T-helper 1 cell treated with Interleukin-12 subunit alpha and Interleukin-12 subunit beta and Interleukin-4 antibody, amounts not matched to agents 30 μg/mL and 1 μg/mL, for 36 hours (primary cell): ENCODE results near the gene ZNF223.

Source experiments
- H3K27ac Mint-ChIP-seq: one replicate; pipeline ENCODE4 v1.8.0; 2021; ENCODE audit warnings: mild to moderate bottlenecking, mixed read lengths
- H3K27me3 Mint-ChIP-seq: one replicate; pipeline ENCODE4 v1.8.0; 2021; ENCODE audit warnings: low read depth, mixed read lengths
- H3K36me3 Mint-ChIP-seq: one replicate; pipeline ENCODE4 v1.8.0; 2021; ENCODE audit warnings: low read depth, mixed read lengths
- H3K4me1 Mint-ChIP-seq: one replicate; pipeline ENCODE4 v1.8.0; 2021; ENCODE audit warnings: low read depth, mixed read lengths
- H3K4me3 Mint-ChIP-seq: one replicate; pipeline ENCODE4 v1.8.0; 2021; ENCODE audit warnings: mild to moderate bottlenecking, moderate library complexity, mixed read lengths
- H3K9me3 Mint-ChIP-seq: one replicate; pipeline ENCODE4 v1.8.0; 2021; ENCODE audit warnings: mixed read lengths

ZNF223 gene

DNA sequence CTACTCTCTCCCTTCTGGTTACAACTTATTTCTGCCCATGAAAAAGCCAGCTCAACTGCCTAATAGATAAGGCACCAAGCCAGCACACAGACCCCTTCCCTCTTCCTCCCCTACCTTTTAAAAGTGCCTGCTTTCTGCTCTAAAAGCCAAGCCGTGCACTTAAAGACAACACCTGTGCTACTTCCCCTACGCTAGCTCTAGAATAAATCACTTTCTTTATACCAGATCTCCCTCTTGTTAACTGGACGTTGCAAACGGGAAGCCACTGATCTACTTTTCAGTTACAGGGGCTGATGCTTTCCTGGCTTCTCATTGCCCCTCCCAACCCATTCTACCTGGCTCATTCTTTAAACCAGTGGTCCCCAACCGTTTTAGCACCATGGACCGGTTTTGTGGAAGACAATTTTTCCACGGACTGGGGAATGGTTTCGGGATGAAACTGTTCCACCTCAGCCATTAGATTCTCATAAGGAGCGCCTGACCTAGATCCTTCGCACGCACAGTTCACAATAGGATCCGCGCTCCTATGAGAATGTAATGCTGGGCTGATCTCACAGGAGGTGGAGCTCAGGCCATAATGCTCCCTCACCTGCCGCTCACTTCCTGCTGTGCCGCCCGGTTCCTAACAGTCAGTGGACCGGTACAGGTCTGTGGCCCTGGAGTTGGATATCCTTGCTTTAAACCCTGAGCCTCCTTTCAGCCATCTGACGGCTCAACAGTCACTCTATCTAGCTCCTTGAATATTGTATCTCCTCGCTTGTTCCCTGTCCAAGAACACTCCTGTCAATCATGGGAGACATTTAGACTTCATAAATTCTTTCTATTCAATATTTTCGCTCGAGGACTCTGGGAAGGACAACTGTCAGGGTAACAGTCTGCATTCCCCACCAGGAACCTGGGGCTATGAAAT lies 841 bp upstream of the ZNF223 start:
- Mint-ChIP-seq H3K36me3 (no peaks in the 10 kb centered on the region), H3K27me3 (no peaks in the 10 kb centered on the region), H3K4me3 (peak overlapping the region; percentile 74), H3K4me1 (peaks cover 3% of the 10 kb centered on the region), H3K9me3 (peaks cover 69% of the 10 kb centered on the region), H3K27ac (no peak overlapping the region)

DNA sequence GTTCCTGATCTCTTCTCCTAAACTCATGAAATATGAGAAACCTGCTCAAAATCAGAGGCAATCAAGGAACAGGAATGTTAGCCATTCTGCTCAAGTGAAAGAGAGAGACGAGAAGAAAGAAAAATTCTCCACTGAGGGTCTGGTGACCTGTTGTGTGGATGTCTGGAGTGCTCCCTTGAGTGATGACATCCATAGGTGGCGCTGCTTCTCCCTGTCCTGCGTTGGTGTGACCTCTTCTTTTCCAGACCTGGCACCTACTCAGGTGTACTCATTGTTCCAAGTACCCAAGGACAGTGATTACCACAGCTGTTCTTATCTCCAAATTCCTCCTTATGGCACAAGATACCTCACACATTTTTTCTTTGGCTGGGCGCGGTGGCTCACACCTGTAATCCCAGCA lies 4.0 kb downstream of the ZNF223 start:
- Mint-ChIP-seq H3K4me1 (peaks cover 3% of the 10 kb centered on the region), H3K27me3 (no peaks in the 10 kb centered on the region), H3K27ac (no peak overlapping the region), H3K36me3 (no peaks in the 10 kb centered on the region), H3K9me3 (peaks cover 63% of the 10 kb centered on the region), H3K4me3 (no peak overlapping the region)

DNA sequence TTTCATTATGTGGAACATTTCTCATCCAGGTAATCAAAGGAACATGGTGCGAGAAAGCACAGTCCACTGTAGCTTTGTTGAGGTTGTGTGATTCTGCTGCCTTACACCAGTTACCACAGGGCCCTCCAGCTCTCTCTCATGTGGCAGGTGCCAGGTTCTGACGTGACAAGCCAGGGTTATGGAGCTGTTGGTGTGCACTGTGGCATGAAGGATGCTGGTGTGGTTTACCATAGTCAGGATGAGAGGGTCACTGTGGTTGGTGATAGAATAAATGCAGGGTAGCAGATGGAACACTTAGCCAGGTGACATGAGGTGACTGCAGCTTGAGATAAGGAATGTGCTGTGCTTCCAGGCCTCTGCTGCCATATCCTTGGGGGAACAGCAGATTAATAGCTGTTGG lies 7.4 kb downstream of the ZNF223 start:
- no peaks in the 10 kb centered on the region for H3K4me1 Mint-ChIP-seq
- no peak overlapping the region for H3K27ac Mint-ChIP-seq
- H3K9me3 Mint-ChIP-seq, result peaks cover 49% of the 10 kb centered on the region
- H3K27me3 Mint-ChIP-seq, result no peaks in the 10 kb centered on the region
- H3K4me3 Mint-ChIP-seq, result no peak overlapping the region
- H3K36me3 Mint-ChIP-seq, result no peaks in the 10 kb centered on the region

GRCh38 chr19:44061038-44061437 lies 9.2 kb downstream of the ZNF223 start:
- H3K36me3 Mint-ChIP-seq, result peaks cover 2% of the 10 kb centered on the region
- H3K4me1 Mint-ChIP-seq, result no peaks in the 10 kb centered on the region
- H3K27ac Mint-ChIP-seq, result no peak overlapping the region
- H3K4me3 Mint-ChIP-seq, result no peak overlapping the region
- H3K27me3 Mint-ChIP-seq, result no peaks in the 10 kb centered on the region
- H3K9me3 Mint-ChIP-seq, result peaks cover 41% of the 10 kb centered on the region

GRCh38 chr19:44066305-44066704 lies 14.5 kb downstream of the ZNF223 start:
- Mint-ChIP-seq H3K27ac (no peak overlapping the region), H3K27me3 (no peaks in the 10 kb centered on the region), H3K9me3 (peaks cover 54% of the 10 kb centered on the region), H3K4me3 (no peak overlapping the region), H3K36me3 (peaks cover 11% of the 10 kb centered on the region), H3K4me1 (peaks cover 4% of the 10 kb centered on the region)

- no peak overlapping the region for H3K27ac Mint-ChIP-seq
- H3K9me3 Mint-ChIP-seq, result peaks cover 58% of the 10 kb centered on the region
- H3K27me3 Mint-ChIP-seq, result no peaks in the 10 kb centered on the region
- no peak overlapping the region for H3K4me3 Mint-ChIP-seq
- peaks cover 16% of the 10 kb centered on the region for H3K36me3 Mint-ChIP-seq
- peaks cover 19% of the 10 kb centered on the region for H3K4me1 Mint-ChIP-seq
Measured at GRCh38 chr19:44069415-44069814, 17.6 kb downstream of the ZNF223 start.

DNA sequence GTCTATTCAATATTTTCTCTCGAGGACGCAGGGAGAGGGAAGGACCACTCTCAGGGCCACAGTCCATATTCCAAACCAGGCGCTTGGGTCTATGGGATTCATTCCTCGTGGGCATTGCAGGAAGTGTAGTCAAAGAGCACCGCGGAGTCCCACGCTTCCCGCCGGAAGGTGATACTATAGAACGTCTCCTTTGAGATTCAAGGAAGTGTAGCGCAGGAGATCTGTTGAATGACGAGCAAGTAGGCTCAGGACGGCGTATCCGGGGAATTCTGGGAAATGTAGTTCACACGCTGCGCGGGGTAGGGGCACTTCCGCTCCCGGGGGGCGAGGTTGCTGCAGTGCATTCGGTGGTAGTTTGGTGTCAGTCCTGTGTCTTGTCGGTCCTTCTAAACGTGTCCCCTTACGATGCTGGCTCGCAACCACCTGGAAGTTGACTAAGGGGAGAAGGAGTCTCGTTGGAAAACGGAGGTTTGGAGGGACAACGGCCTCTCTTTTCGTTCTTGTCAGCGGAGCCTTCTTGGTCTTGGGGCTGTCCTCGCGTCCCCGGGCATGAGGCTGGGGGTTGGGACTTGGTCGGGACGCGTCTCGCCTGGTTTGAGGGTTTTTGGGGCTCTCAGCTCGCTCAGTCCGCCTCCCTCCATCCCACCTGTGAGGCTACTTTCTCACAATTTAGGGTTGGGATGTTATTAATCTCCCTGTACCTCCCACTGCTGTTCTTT lies 20.1 kb downstream of the ZNF223 start, which contains the start of gene ZNF284:
Gene ZNF284, plus strand, starts transcription at position 336 of the 719 bp plus-strand sequence. CDS start 4,231 bp downstream, outside the sequence.
- peak within 1 kb of the TSS; percentile 88 for H3K4me3 Mint-ChIP-seq
- H3K27me3 Mint-ChIP-seq, result no peaks in the 10 kb centered on the region
- H3K9me3 Mint-ChIP-seq, result peaks cover 58% of the 10 kb centered on the region
- peak within 1 kb of the TSS; percentile 60 for H3K27ac Mint-ChIP-seq
- H3K36me3 Mint-ChIP-seq, result peaks cover 16% of the 10 kb centered on the region
- H3K4me1 Mint-ChIP-seq, result peaks cover 19% of the 10 kb centered on the region

DNA sequence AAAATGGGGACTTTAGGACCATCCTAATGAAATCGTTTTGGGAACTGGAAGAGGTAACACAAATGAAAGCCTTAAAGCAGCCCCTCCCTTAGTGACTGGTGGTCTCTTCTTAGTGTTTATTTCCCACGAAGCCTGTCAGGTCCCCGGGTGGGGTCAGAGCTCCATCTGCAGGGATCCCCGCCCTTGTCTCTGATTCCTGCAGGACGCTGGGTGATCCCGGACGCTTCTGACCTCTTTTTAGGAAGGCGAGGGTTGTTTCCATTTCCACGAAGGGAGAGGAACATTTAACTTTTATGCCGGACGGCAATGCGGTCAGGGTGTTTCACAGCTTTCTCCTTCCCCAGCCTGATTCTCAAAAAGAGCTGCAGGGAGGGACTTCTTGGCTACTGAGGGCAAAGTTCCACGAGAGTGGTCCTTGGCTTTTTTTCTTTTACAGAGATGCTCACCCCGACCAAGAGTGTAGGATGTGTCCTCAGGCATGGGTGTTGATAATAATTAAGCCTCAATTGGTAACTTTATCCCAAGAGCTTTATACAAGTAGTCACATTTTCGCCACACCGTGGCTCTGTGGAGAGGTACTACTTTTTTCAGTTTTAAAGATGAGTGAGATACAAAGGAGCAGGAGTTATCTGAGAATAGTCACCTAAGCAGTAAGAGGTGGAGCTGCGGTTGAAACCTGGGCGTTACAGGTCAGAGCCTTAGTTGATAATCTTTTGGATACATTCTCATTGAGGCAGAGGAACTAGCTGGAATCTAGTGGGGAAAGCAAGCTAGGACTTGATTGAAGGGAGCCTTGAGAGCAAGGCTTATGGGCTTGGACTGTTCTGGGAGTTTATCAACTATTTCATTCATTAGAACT lies 20.9 kb downstream of the ZNF223 start:
- peak overlapping the region; percentile 60 for H3K27ac Mint-ChIP-seq
- peaks cover 16% of the 10 kb centered on the region for H3K36me3 Mint-ChIP-seq
- H3K27me3 Mint-ChIP-seq, result no peaks in the 10 kb centered on the region
- peak overlapping the region; percentile 88 for H3K4me3 Mint-ChIP-seq
- peaks cover 60% of the 10 kb centered on the region for H3K9me3 Mint-ChIP-seq
- peaks cover 19% of the 10 kb centered on the region for H3K4me1 Mint-ChIP-seq

- Mint-ChIP-seq H3K27ac (no peak overlapping the region), H3K4me3 (no peak overlapping the region)
Measured at GRCh38 chr19:44076325-44076724, 24.5 kb downstream of the ZNF223 start.

DNA sequence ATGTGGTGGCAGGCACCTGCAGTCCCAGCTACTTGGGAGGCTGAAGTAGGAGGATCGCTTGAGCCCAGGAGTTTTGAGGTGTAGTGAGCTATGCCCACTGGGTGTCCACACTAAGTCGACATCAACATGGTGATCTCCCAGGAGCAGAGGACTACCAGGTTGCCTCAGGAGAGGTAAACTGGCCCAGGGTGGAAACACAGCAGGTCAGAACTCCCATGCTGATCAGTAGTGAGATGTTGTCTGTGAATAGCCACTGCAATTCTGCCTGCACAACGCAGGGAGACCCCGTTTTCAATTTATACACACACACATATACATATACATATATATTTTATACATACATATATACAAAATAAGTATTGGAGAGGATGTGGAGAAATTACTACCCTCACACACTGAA lies 40.3 kb downstream of the ZNF223 start:
- Mint-ChIP-seq H3K9me3 (peaks cover 23% of the 10 kb centered on the region), H3K27ac (no peak overlapping the region), H3K36me3 (peaks cover 15% of the 10 kb centered on the region), H3K27me3 (no peaks in the 10 kb centered on the region), H3K4me3 (no peak overlapping the region), H3K4me1 (peaks cover 8% of the 10 kb centered on the region)

More at GRCh38 chr19:44076325-44076724, 24.5 kb downstream of the ZNF223 start:
- Mint-ChIP-seq H3K4me1 (peaks cover 14% of the 10 kb centered on the region), H3K36me3 (peaks cover 15% of the 10 kb centered on the region), H3K9me3 (peaks cover 37% of the 10 kb centered on the region), H3K27me3 (no peaks in the 10 kb centered on the region)

DNA sequence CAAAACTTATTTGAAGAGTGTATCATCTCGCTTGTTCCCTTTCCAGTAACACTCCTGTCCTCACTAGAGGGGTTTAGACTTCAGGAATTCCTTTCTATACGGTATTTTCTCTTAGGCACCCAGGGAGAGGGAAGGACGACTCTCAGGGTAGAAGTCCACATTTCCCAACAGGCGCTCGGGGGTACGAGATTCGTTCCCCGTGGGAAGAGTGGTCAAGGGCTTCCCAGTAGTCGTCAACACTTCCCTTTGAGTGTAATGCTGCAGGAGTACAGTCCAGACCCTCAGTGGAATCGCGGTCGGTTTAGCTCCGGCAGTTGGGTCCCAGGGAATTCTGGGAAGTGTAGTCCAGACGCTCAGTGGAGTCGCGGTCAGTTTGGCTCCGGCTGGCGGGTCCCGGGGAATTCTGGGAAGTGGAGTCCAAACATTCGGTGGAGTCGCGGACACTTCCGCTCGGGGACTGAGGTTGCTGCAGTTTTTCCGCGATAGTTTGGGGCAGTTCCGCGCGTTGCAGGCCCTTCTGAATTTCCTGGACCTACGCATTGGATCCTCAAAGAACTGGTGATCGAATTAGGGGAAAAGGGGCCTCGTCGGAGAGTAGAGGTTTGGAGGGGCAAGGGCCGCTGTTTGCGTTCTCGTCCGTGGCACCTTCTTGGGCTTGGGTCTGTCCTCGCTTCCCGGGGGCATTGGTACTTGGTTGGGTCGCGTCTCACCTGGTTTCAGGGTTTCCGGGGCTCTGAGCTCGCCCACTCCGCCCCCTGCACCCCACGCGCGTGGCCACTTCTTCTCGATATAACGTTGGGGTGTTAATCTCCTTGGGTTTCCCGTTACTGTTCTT lies 42.3 kb downstream of the ZNF223 start, which contains the start of gene ZNF224:
Gene ZNF224, plus strand, starts transcription at position 431 of the 835 bp plus-strand sequence. CDS start 3,513 bp downstream, outside the sequence.
- Mint-ChIP-seq H3K9me3 (peaks cover 39% of the 10 kb centered on the region), H3K36me3 (peaks cover 31% of the 10 kb centered on the region), H3K4me1 (peaks cover 10% of the 10 kb centered on the region), H3K27me3 (no peaks in the 10 kb centered on the region), H3K4me3 (peak within 1 kb of the TSS; percentile 97), H3K27ac (peak within 1 kb of the TSS; percentile 84)

GRCh38 chr19:44107751-44108150 lies 55.9 kb downstream of the ZNF223 start:
- H3K4me1 Mint-ChIP-seq, result peaks cover 6% of the 10 kb centered on the region
- H3K27me3 Mint-ChIP-seq, result no peaks in the 10 kb centered on the region
- H3K4me3 Mint-ChIP-seq, result no peak overlapping the region
- peaks cover 82% of the 10 kb centered on the region for H3K9me3 Mint-ChIP-seq
- no peak overlapping the region for H3K27ac Mint-ChIP-seq
- H3K36me3 Mint-ChIP-seq, result peaks cover 60% of the 10 kb centered on the region

GRCh38 chr19:44109458-44109857 lies 57.6 kb downstream of the ZNF223 start:
- peaks cover 13% of the 10 kb centered on the region for H3K4me1 Mint-ChIP-seq
- H3K9me3 Mint-ChIP-seq, result peaks cover 66% of the 10 kb centered on the region
- no peak overlapping the region for H3K27ac Mint-ChIP-seq
- H3K27me3 Mint-ChIP-seq, result no peaks in the 10 kb centered on the region
- no peak overlapping the region for H3K4me3 Mint-ChIP-seq
- H3K36me3 Mint-ChIP-seq, result peaks cover 44% of the 10 kb centered on the region
